Measurements from ENCODE around the gene SNRNP25. TPM values are rescaled to one million over a fixed set of nuclear protein-coding genes. Genes with fewer than 3 reads are reported as not detected.
A peak's percentile ranks its signal among the peaks of the same experiment; 100 is the strongest.
"Not testable (repeated sequence)": the region's sequence is repeated elsewhere in the genome, so short reads cannot be mapped to it uniquely, and the experiment has no call there.

The SNRNP25 gene
- total and polyA plus RNA-seq, 3 experiments from 2014 or later: 16.3 to 110 (median 108) TPM

DNA sequence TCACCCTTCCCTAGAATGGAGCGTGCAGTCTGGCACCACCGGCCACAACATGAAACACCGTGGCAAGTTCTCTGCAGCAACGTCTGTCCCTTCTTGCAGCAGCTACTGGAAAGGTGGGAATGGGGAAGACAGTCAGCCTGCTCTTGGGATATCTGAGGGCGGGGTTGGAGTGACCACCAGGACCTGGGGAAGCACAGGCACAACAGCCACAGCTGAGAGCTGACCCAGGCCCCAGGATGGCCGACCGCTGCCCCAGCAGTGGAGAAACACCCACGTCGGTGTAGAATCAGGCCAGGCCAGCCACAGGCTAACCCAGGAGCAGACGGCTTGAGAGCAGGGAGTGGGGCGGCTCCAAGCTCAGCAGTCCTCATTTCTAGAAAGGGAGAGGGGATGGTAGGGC is 15.4 kb upstream of the SNRNP25 start:
- H3K4me3 ChIP-seq (ENCODE audit: low read length); H3K27me3 Mint-ChIP-seq; H3K27me3 ChIP-seq (ENCODE audit: insufficient read depth, low read length, poor library complexity, severe bottlenecking); H3K9me3 Mint-ChIP-seq; H3K36me3 ChIP-seq (ENCODE audit: insufficient read depth, low read length); H3K4me3 Mint-ChIP-seq; DNase-seq; H3K27ac ChIP-seq (ENCODE audit: low read depth, low read length); H3K9me3 ChIP-seq (ENCODE audit: low read length): not testable (repeated sequence)
- peaks cover 12% of the 10 kb centered on the region for H3K4me1 ChIP-seq (ENCODE audit: insufficient read depth, low read length)
- H3K36me3 Mint-ChIP-seq: peaks cover 0 to 22% (median 6%) of the 10 kb centered on the region in 3 donors
- POLR2A ChIA-PET: interaction anchor here (1.1 kb wide), 1 partner anchor 15 kb away, joined by 5 read pairs; the partner anchor contains the start of genes POLR3K and SNRNP25
- H3K27ac Mint-ChIP-seq: peak overlapping the region in 5 of 8 donors; percentile 40 to 89 (median 68)
- H3K4me1 Mint-ChIP-seq: peaks cover 30 to 48% (median 42%) of the 10 kb centered on the region in 3 donors
- CTCF ChIA-PET: interaction anchor here (1.5 to 2.1 kb wide), 2 partner anchors 27 to 59 kb away, joined by 4 to 10 read pairs; no protein-coding TSS in a partner anchor

DNA sequence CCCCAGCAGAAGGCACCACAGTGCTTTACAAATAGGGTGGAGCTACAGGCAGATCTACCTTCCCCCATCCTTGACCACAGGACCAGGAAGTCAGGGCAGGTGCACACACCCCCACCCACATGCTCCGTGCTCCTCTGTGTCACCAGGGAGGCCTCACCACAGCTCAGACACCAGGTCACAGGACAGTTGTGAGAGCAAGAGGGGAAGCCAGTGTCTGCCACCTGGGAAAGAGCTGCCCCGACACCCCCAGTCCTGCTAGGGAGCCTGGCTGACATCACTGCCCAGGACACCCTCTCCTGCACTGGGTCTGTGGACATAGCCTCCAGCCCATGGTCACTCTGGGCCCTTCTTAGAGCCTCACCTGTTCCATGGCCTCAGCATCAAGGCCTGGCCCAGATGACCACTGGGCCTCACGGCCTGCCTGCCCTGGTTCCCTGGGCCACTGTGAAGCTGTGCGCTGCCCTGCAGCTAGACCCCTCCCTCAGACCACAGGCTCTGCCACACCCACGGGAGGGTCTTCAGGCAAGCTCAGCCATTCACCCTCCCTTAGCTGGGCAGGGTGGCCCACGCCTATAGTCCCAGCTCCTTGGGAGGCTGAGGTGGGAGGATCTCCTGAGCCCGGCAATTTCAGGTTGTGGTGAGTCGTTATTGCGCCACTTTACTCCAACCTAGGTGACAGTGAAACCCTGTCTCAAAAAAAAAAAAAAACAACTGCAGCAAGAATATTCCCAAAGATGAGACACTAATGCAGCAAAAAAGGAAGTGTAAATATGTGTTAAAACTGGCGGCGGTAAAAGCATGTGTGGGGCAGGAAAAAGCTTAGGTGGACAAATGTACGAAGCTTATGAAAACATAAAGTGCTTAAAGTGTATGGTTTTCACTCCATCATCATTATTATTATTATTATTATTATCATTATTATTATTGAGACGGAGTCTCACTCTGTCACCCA is 14.4 kb upstream of the SNRNP25 start:
- Histone ChIP-seq H3K27me3 (ENCODE audit: insufficient read depth, low read length, poor library complexity, severe bottlenecking) (no peaks in the 10 kb centered on the region), H3K4me1 (ENCODE audit: insufficient read depth, low read length) (peaks cover 12% of the 10 kb centered on the region), H3K9me3 (ENCODE audit: low read length) (no peaks in the 10 kb centered on the region), H3K36me3 (ENCODE audit: insufficient read depth, low read length) (peaks cover under 1% of the 10 kb centered on the region), H3K27ac (ENCODE audit: low read depth, low read length) (peak overlapping the region; percentile 38), H3K4me3 (ENCODE audit: low read length) (no peak overlapping the region)
- peak; percentile 32 to 81 (median 52) for DNase-seq
- H3K9me3 Mint-ChIP-seq: no peaks in the 10 kb centered on the region
- peak overlapping the region; percentile 75 to 92 (median 88) for H3K27ac Mint-ChIP-seq
- peaks cover 34 to 49% (median 41%) of the 10 kb centered on the region in 3 donors for H3K4me1 Mint-ChIP-seq
- peaks cover 0 to 29% (median 12%) of the 10 kb centered on the region in 3 donors for H3K36me3 Mint-ChIP-seq
- no peaks in the 10 kb centered on the region for H3K27me3 Mint-ChIP-seq
- ChIA-PET CTCF (interaction anchor here (1.4 to 2.1 kb wide), 3 partner anchors 10 to 58 kb away, joined by 3 to 10 read pairs (median 4); no protein-coding TSS in a partner anchor), POLR2A (interaction anchor here (1.1 kb wide), 1 partner anchor 14 kb away, joined by 5 read pairs; the partner anchor contains the start of genes POLR3K and SNRNP25)
- peak overlapping the region in 4 of 7 donors; percentile 15 to 61 (median 43) for H3K4me3 Mint-ChIP-seq

DNA sequence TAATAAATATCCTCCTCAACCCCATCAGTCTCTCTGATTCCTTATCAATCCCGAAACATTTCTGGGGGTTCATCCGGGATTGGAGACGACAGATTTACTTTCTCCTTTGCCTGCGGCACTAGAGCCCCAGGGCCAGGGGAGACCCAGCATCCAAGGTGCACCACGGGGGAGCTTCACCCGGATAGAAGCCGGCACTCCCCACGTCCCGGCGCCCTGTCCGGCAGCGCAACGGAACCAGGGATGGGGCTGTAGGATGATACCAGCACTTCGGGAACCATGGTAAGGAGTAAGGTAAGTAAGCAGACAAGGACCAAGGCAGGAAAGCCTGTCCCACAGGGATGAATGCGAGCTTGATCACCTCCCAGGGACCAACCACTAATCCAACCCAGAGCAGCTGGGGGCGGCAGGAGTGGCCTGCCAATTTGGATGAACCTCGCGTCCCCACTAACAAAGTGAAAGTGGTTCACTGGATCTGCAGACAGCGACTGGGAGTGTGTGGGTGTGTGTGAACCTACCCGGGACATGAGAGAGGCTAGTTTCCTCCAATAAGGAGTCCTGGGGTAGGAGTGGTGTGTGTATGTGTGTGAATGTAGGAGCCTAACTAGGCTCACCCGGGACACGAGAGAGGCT is 12.1 kb upstream of the SNRNP25 start:
- CTCF ChIA-PET: interaction anchor here (0.8 kb wide), 1 partner anchor 24 kb away, joined by 3 read pairs; no protein-coding TSS in a partner anchor
- no peaks in the 10 kb centered on the region for H3K9me3 ChIP-seq (ENCODE audit: low read length)
- H3K27me3 ChIP-seq (ENCODE audit: insufficient read depth, low read length, poor library complexity, severe bottlenecking): no peaks in the 10 kb centered on the region
- H3K4me1 Mint-ChIP-seq: peaks cover 33 to 49% (median 42%) of the 10 kb centered on the region in 3 donors
- peaks cover 12% of the 10 kb centered on the region for H3K4me1 ChIP-seq (ENCODE audit: insufficient read depth, low read length)
- H3K4me3 ChIP-seq (ENCODE audit: low read length): no peak overlapping the region
- H3K27ac Mint-ChIP-seq: peak overlapping the region in 3 of 8 donors; percentile 42 to 72 (median 63)
- no peak overlapping the region for H3K27ac ChIP-seq (ENCODE audit: low read depth, low read length)
- no peaks in the 10 kb centered on the region for H3K9me3 Mint-ChIP-seq
- POLR2A ChIA-PET: no interaction called here
- peaks cover 0 to 49% (median 13%) of the 10 kb centered on the region in 3 donors for H3K36me3 Mint-ChIP-seq
- no peak overlapping the region for H3K4me3 Mint-ChIP-seq
- H3K36me3 ChIP-seq (ENCODE audit: insufficient read depth, low read length): peaks cover 16% of the 10 kb centered on the region
- no peaks in the 10 kb centered on the region for H3K27me3 Mint-ChIP-seq
- no peak for DNase-seq

DNA sequence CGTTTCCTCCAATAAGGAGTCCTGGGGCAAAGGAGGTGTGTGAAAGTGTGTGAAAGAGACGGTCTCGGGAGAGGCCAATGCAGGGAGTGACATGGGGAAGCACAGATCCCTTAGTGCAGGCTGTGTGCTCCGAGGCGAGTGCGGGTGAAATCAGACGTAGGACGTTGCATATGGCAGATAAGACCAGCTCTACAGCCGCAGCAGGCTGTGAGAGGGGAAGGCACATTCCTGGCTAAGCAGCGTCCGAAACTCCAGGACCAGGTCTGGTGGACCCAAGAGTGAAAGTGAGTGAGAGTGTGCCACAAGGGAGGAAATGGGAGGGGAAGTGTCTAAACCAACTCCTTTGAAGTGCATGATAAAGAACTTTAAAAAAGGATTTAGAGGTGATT is 11.6 kb upstream of the SNRNP25 start:
- H3K4me3 ChIP-seq (ENCODE audit: low read length): no peak overlapping the region
- Mint-ChIP-seq H3K4me1 (peaks cover 33 to 51% (median 42%) of the 10 kb centered on the region in 3 donors), H3K27me3 (no peaks in the 10 kb centered on the region), H3K27ac (peak overlapping the region in 5 of 8 donors; percentile 1 to 80 (median 69)), H3K4me3 (no peak overlapping the region), H3K9me3 (no peaks in the 10 kb centered on the region), H3K36me3 (peaks cover 0 to 53% (median 14%) of the 10 kb centered on the region in 3 donors)
- ChIA-PET POLR2A (no interaction called here), CTCF (interaction anchor here (0.8 kb wide), 1 partner anchor 24 kb away, joined by 3 read pairs; no protein-coding TSS in a partner anchor)
- no peak overlapping the region for H3K27ac ChIP-seq (ENCODE audit: low read depth, low read length)
- no peaks in the 10 kb centered on the region for H3K9me3 ChIP-seq (ENCODE audit: low read length)
- peaks cover 18% of the 10 kb centered on the region for H3K36me3 ChIP-seq (ENCODE audit: insufficient read depth, low read length)
- H3K27me3 ChIP-seq (ENCODE audit: insufficient read depth, low read length, poor library complexity, severe bottlenecking): no peaks in the 10 kb centered on the region
- peaks cover 12% of the 10 kb centered on the region for H3K4me1 ChIP-seq (ENCODE audit: insufficient read depth, low read length)
- no peak for DNase-seq

DNA sequence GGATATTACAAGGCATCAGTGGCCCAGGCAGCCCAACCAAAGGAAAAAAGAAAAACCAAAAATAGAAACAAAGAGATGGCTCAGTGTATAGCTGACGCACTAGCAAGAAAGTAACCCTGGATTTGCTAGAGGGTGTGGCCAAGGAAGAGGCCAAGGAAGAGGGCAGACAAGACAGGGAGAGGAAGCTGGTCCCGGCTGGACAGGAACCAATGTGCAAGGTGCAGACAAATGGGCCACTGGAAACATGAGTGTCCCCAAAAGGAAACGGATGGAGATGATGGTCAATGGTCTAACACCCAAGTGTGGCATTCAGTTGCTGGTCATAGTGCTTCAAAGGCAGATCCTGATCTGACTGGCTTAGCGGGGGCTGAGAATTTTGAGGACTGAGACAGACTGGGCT is 10.9 kb upstream of the SNRNP25 start:
- Mint-ChIP-seq H3K36me3 (peaks cover 0 to 58% (median 17%) of the 10 kb centered on the region in 3 donors), H3K9me3 (no peaks in the 10 kb centered on the region), H3K27me3 (no peaks in the 10 kb centered on the region), H3K4me1 (peaks cover 35 to 51% (median 45%) of the 10 kb centered on the region in 3 donors), H3K4me3 (no peak overlapping the region), H3K27ac (peak overlapping the region in 5 of 8 donors; percentile 23 to 88 (median 47))
- Histone ChIP-seq H3K9me3 (ENCODE audit: low read length) (no peaks in the 10 kb centered on the region), H3K27me3 (ENCODE audit: insufficient read depth, low read length, poor library complexity, severe bottlenecking) (no peaks in the 10 kb centered on the region), H3K27ac (ENCODE audit: low read depth, low read length) (no peak overlapping the region), H3K36me3 (ENCODE audit: insufficient read depth, low read length) (peaks cover 22% of the 10 kb centered on the region), H3K4me3 (ENCODE audit: low read length) (no peak overlapping the region), H3K4me1 (ENCODE audit: insufficient read depth, low read length) (peaks cover 12% of the 10 kb centered on the region)
- DNase-seq: no peak
- CTCF ChIA-PET: no interaction called here
- POLR2A ChIA-PET: no interaction called here

DNA sequence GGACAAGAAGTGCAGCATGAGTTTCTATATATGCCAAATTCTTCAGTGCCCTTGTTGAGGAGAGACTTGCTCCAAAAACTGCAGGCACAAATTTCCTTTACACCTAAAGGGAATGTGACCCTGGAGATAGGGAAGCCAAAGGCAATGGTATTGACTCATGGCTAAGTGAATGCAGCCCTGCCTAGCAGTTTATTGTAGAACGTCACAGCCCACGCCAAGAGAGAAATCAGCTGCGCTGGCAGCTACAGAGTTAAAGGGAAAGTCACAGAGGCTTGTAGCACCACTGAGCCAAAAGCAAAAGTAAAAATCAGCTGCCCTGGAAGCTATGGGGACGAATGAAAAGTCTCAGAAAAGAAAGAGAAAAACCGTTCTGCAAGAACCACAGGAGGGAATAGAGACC is 10.3 kb upstream of the SNRNP25 start:
- Mint-ChIP-seq H3K9me3 (no peaks in the 10 kb centered on the region), H3K27me3 (no peaks in the 10 kb centered on the region), H3K36me3 (peaks cover 0 to 61% (median 17%) of the 10 kb centered on the region in 3 donors), H3K4me3 (no peak overlapping the region), H3K4me1 (peaks cover 37 to 47% (median 42%) of the 10 kb centered on the region in 3 donors), H3K27ac (peak overlapping the region in 1 of 8 donors; percentile 31)
- H3K27ac ChIP-seq (ENCODE audit: low read depth, low read length): no peak overlapping the region
- DNase-seq: no peak
- POLR2A ChIA-PET: no interaction called here
- H3K36me3 ChIP-seq (ENCODE audit: insufficient read depth, low read length): peaks cover 22% of the 10 kb centered on the region
- H3K27me3 ChIP-seq (ENCODE audit: insufficient read depth, low read length, poor library complexity, severe bottlenecking): no peaks in the 10 kb centered on the region
- no peaks in the 10 kb centered on the region for H3K9me3 ChIP-seq (ENCODE audit: low read length)
- no peak overlapping the region for H3K4me3 ChIP-seq (ENCODE audit: low read length)
- H3K4me1 ChIP-seq (ENCODE audit: insufficient read depth, low read length): peaks cover 12% of the 10 kb centered on the region
- CTCF ChIA-PET: interaction anchor here (1.0 kb wide), 1 partner anchor 53 kb away, joined by 3 read pairs; no protein-coding TSS in a partner anchor

DNA sequence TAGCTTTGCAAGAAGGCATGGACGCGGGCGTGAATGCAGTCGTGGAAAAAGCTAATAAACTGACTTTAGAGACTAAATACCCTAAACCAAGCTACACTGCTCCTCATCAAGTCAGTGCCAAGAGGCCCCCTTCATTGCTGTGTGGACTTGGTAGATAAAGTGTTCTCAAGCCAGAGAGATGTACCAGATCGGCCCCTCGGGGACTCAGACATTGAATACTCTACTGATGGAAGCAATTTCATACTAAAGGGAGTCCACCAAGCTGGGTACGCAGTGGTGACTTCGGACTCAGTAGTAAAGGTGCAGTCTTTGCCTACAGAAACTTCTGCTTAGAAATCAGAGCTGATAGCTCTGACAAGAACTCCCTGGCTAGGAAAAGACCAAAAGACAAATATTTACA is 9.0 kb upstream of the SNRNP25 start:
- Mint-ChIP-seq H3K27me3 (no peaks in the 10 kb centered on the region), H3K9me3 (no peaks in the 10 kb centered on the region), H3K27ac (peak overlapping the region in 1 of 8 donors; percentile 11), H3K4me3 (no peak overlapping the region), H3K36me3 (peaks cover 0 to 63% (median 17%) of the 10 kb centered on the region in 3 donors), H3K4me1 (peaks cover 25 to 33% (median 29%) of the 10 kb centered on the region in 3 donors)
- Histone ChIP-seq H3K36me3 (ENCODE audit: insufficient read depth, low read length) (peaks cover 22% of the 10 kb centered on the region), H3K4me1 (ENCODE audit: insufficient read depth, low read length) (no peaks in the 10 kb centered on the region), H3K4me3 (ENCODE audit: low read length) (no peak overlapping the region), H3K27ac (ENCODE audit: low read depth, low read length) (no peak overlapping the region), H3K9me3 (ENCODE audit: low read length) (no peaks in the 10 kb centered on the region), H3K27me3 (ENCODE audit: insufficient read depth, low read length, poor library complexity, severe bottlenecking) (no peaks in the 10 kb centered on the region)
- ChIA-PET POLR2A (interaction anchor here (0.6 kb wide), 1 partner anchor 9 kb away, joined by 3 read pairs; the partner anchor contains the start of genes POLR3K and SNRNP25), CTCF (interaction anchor here (0.7 to 1.1 kb wide), 2 partner anchors 52 to 962 kb away, joined by 3 to 4 read pairs; no protein-coding TSS in a partner anchor)
- no peak for DNase-seq
